ENCODE data around the gene SLC22A12.
A peak's percentile ranks its signal among the peaks of the same experiment; 100 is the strongest.

Gene SLC22A12

DNA sequence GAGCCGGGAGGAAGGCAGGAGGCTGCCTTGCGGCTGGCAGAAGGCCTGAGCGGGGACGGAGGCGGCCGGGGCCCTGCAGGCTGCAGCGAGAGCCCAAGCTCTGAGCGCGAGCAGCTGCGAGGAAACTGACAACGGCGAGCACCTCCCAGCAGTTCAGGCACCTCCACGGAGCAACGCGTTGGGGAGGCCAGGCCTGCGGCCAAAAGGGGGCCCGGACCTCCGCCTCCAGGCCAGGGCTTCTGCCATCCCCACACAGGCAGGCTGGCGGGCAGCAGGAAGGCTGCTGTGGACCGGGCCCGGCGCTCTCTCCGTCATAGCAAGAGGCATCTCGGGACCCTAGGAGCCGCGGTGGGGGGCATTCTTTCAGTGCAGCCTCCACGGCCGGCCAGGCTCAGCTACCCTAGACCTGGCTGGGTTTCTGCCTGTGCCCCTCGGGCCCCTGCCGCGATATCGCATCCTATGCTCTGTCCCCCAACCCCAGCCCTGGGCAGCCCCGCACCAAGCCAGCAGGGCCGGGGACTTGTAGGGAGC, 22.9 kb upstream of the SLC22A12 start:
- FAIRE-seq (no peak), DNase-seq (ENCODE audit: insufficient read length, low spot score) (no peak)
- no peak for TF ChIP-seq POLR2A (IDR thresholded peaks at IDR 0.05; ENCODE audit: low read depth, low read length)

- FAIRE-seq: no peak
- TF ChIP-seq POLR2A (IDR thresholded peaks at IDR 0.05; ENCODE audit: low read depth, low read length): no peak
Measured at GRCh38 chr11:64568584-64569140, 22.4 kb upstream of the SLC22A12 start.

GRCh38 chr11:64569300-64569970, 21.6 kb upstream of the SLC22A12 start:
- TF ChIP-seq POLR2A (IDR thresholded peaks at IDR 0.05; ENCODE audit: low read depth, low read length): no peak
- DNase-seq (ENCODE audit: insufficient read length, low spot score) (no peak), FAIRE-seq (no peak)

More at GRCh38 chr11:64568584-64569140, 22.4 kb upstream of the SLC22A12 start:
- no peak for DNase-seq (ENCODE audit: insufficient read length, low spot score)

- DNase-seq (ENCODE audit: insufficient read length, low spot score) (no peak), FAIRE-seq (no peak)
Measured at GRCh38 chr11:64570341-64570740, 20.7 kb upstream of the SLC22A12 start.

DNA sequence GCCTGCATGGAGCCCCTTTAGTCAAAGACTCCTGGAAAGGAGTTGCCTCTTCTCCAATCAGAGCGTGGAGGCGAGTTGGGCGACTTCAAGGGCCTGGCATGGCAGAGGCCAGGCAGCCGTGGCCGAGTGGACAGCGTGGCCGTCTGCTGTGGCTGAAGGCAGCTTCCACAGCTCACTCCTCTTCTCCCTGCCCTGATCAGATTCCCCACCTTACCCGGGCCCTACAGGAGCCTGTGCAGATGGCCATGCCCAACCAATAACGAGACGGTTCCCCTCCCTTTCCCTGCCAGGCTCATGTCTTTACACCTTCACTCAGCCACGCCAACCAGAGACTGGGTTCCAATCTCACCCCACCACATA, 20.0 kb upstream of the SLC22A12 start:
- FAIRE-seq (no peak), DNase-seq (ENCODE audit: insufficient read length, low spot score) (no peak)
- TF ChIP-seq POLR2A (IDR thresholded peaks at IDR 0.05; ENCODE audit: low read depth, low read length): no peak

More at GRCh38 chr11:64570341-64570740, 20.7 kb upstream of the SLC22A12 start:
- TF ChIP-seq POLR2A (IDR thresholded peaks at IDR 0.05; ENCODE audit: low read depth, low read length): no peak

- FAIRE-seq (no peak), DNase-seq (ENCODE audit: insufficient read length, low spot score) (no peak)
- no peak for TF ChIP-seq POLR2A (IDR thresholded peaks at IDR 0.05; ENCODE audit: low read depth, low read length)
Measured at GRCh38 chr11:64571410-64572091, 19.5 kb upstream of the SLC22A12 start.

GRCh38 chr11:64572143-64572542, 18.9 kb upstream of the SLC22A12 start:
- FAIRE-seq (no peak), DNase-seq (ENCODE audit: insufficient read length, low spot score) (no peak)
- no peak for TF ChIP-seq POLR2A (IDR thresholded peaks at IDR 0.05; ENCODE audit: low read depth, low read length)

- FAIRE-seq (no peak), DNase-seq (ENCODE audit: insufficient read length, low spot score) (no peak)
- TF ChIP-seq POLR2A (IDR thresholded peaks at IDR 0.05; ENCODE audit: low read depth, low read length): no peak
Measured at GRCh38 chr11:64577202-64577601, 13.8 kb upstream of the SLC22A12 start.

DNA sequence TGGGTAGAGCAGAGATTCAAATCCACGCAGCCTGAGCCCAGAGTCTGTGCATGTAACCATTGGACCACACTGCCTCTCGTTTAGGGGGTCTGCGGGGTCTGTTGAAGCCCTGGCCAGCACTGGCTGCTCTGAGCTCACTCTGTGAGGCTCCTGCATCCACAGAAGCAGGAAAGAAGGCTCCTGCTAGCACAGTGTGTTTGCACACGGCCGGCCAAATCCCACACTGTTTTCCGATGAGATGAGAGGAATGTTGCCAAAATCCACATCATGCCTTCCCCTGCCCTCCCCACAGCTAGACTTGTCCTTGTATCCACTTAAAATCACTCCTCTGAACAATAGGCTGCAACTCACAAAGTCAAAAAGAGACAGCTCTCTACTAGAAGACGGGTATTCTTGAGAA, 10.6 kb upstream of the SLC22A12 start:
- no peak for TF ChIP-seq POLR2A (IDR thresholded peaks at IDR 0.05; ENCODE audit: low read depth, low read length)
- no peak for DNase-seq (ENCODE audit: insufficient read length, low spot score)
- no peak for FAIRE-seq

GRCh38 chr11:64581057-64581523, 9.9 kb upstream of the SLC22A12 start:
- no peak for DNase-seq (ENCODE audit: insufficient read length, low spot score)
- no peak for FAIRE-seq
- TF ChIP-seq POLR2A (IDR thresholded peaks at IDR 0.05; ENCODE audit: low read depth, low read length): no peak

- FAIRE-seq (no peak), DNase-seq (ENCODE audit: insufficient read length, low spot score) (no peak)
- no peak for TF ChIP-seq POLR2A (IDR thresholded peaks at IDR 0.05; ENCODE audit: low read depth, low read length)
Measured at GRCh38 chr11:64582885-64583284, 8.1 kb upstream of the SLC22A12 start.

GRCh38 chr11:64583296-64584262, 7.4 kb upstream of the SLC22A12 start:
- peak; percentile 54 for DNase-seq (ENCODE audit: insufficient read length, low spot score)
- no peak for FAIRE-seq
- TF ChIP-seq POLR2A (IDR thresholded peaks at IDR 0.05; ENCODE audit: low read depth, low read length): no peak

GRCh38 chr11:64585150-64585549, 5.9 kb upstream of the SLC22A12 start:
- no peak for TF ChIP-seq POLR2A (IDR thresholded peaks at IDR 0.05; ENCODE audit: low read depth, low read length)
- no peak for FAIRE-seq
- no peak for DNase-seq (ENCODE audit: insufficient read length, low spot score)

Measured in H54 (cell line).